Right cardiac atrium (tissue), 5 donors: ENCODE results near the gene TCFL5. TPM values are rescaled to one million over a fixed set of nuclear protein-coding genes. Genes with fewer than 3 reads are reported as not detected.
A peak's percentile ranks its signal among the peaks of the same experiment; 100 is the strongest.
"Not testable (repeated sequence)": the region's sequence is repeated elsewhere in the genome, so short reads cannot be mapped to it uniquely, and the experiment has no call there.

Experiments used
- ATAC-seq, 2 donors: fragments of 200-7000 bp; cut with Tn5 transposase; one replicate each; pipeline versions ENCODE4 v1.8.0 to v1.9.1; 2020; ENCODE audit warnings: moderate library complexity in 2 of 2, mild to moderate bottlenecking in 1 of 2
- DNase-seq, 3 donors: peaks; one replicate each; pipeline ENCODE4 v3.0.0-alpha.2; 2020
- H3K27ac ChIP-seq: one replicate; pipeline ENCODE4 v1.5.1; 2013; ENCODE audit warnings: mild to moderate bottlenecking, low read length, control low read depth, moderate library complexity
- H3K27me3 ChIP-seq: one replicate; pipeline ENCODE4 v1.6.1; 2013; ENCODE audit not compliant: control insufficient read depth, insufficient read depth
- H3K4me1 ChIP-seq: one replicate; pipeline ENCODE4 v1.6.1; 2013; ENCODE audit warnings: low read length; ENCODE audit not compliant: control insufficient read depth, insufficient read depth
- H3K4me3 ChIP-seq: one replicate; pipeline ENCODE4 v1.5.1; 2013; ENCODE audit warnings: low read length, control low read depth
- H3K9me3 ChIP-seq: one replicate; pipeline ENCODE4 v1.6.1; 2013; ENCODE audit warnings: low read length; ENCODE audit not compliant: control insufficient read depth
- WGBS: extraction: QIAGEN DNeasy Blood & Tissue Kit; methylation state at CpG from one replicate; pipeline ENCODE4 v1.1.7; 2013; 5-methylcytosine and 5-hydroxymethylcytosine counted together
- intact Hi-C, 4 donors: fragments of 100-400 bp; cut with DNase I; formaldehyde crosslinking; loops; one replicate each; pipeline versions ENCODE4 v1.11.0 to v1.14.0; 2022 to 2023
- polyA plus RNA-seq: library from polyadenylated mRNA; stranded (reverse); fragments of 200-250 nt; gene quantifications from one replicate; pipeline ENCODE4 v1.2.3, GENCODE V29; 2013
- total RNA-seq, 4 donors: library from RNA; stranded (reverse); fragmentation: NEBNext Ultra II Directional; extraction: Animal tissue kit (Norgen Biotek cat#: 25700); gene quantifications; one replicate each; pipeline ENCODE4 v1.2.1, GENCODE V29; 2021
- donor health status: healthy with polysubstance abuse.
- donor health status: DM: no; HTN: yes; CAD: no.
- donor health status: DM: no; HTN: no; CAD: no.
- donor health status: DM: no; HTN: yes; CAD: no; lungs with severe emphysema.
- donor health status: DM: yes; HTN: yes; CAD: no.

Gene TCFL5
- total and polyA plus RNA-seq, 5 donors, result 5.2 to 9.9 (median 7.9) TPM

- no peaks in the 10 kb centered on the region for H3K9me3 ChIP-seq
- ATAC-seq (no peak), DNase-seq (no peak)
- H3K4me3 ChIP-seq, result no peak overlapping the region
- no peaks in the 10 kb centered on the region for H3K4me1 ChIP-seq
- 96% methylated on average over 12 of the region's 12 CpGs for WGBS
- H3K27ac ChIP-seq, result no peak overlapping the region
- intact Hi-C loops, result no loop called here
- H3K27me3 ChIP-seq, result no peaks in the 10 kb centered on the region
Observed at GRCh38 chr20:62852841-62853240, 8.8 kb downstream of the TCFL5 start.

- no peak for ATAC-seq
- intact Hi-C loops, result no loop called here
- Histone ChIP-seq H3K27me3 (no peaks in the 10 kb centered on the region), H3K27ac (no peak overlapping the region), H3K9me3 (no peaks in the 10 kb centered on the region), H3K4me3 (no peak overlapping the region), H3K4me1 (no peaks in the 10 kb centered on the region)
- WGBS, result 94% methylated on average over 8 of the region's 8 CpGs
- no peak for DNase-seq
Observed at GRCh38 chr20:62852196-62852595, 9.4 kb downstream of the TCFL5 start.

- intact Hi-C loops, result no loop called here
- no peaks in the 10 kb centered on the region for H3K9me3 ChIP-seq
- H3K4me3 ChIP-seq, result no peak overlapping the region
- H3K27ac ChIP-seq, result no peak overlapping the region
- ATAC-seq (peak in 1 of 2 donors; percentile 22), DNase-seq (peak in 1 of 3 donors; percentile 42)
- H3K27me3 ChIP-seq, result no peaks in the 10 kb centered on the region
- WGBS, result 86% methylated on average over 22 of the region's 22 CpGs
- no peaks in the 10 kb centered on the region for H3K4me1 ChIP-seq
Observed at GRCh38 chr20:62850333-62850974, 11.2 kb downstream of the TCFL5 start.

GRCh38 chr20:62849431-62849830, 12.2 kb downstream of the TCFL5 start:
- Histone ChIP-seq H3K27ac (no peak overlapping the region), H3K27me3 (no peaks in the 10 kb centered on the region), H3K4me1 (no peaks in the 10 kb centered on the region), H3K9me3 (no peaks in the 10 kb centered on the region), H3K4me3 (no peak overlapping the region)
- DNase-seq, result no peak
- intact Hi-C loops, result no loop called here
- ATAC-seq, result no peak

GRCh38 chr20:62848917-62849316, 12.7 kb downstream of the TCFL5 start:
- intact Hi-C loops, ATAC-seq, H3K9me3 ChIP-seq, H3K4me1 ChIP-seq, H3K27me3 ChIP-seq, H3K27ac ChIP-seq, DNase-seq, H3K4me3 ChIP-seq: not testable (repeated sequence)
- WGBS, result 93% methylated on average over 7 of the region's 7 CpGs

GRCh38 chr20:62846166-62846890, 15.3 kb downstream of the TCFL5 start:
- WGBS, result 80% methylated on average over 19 of the region's 19 CpGs
- DNase-seq (peak in 2 of 3 donors; percentile 74 to 80), ATAC-seq (peak in 1 of 2 donors; percentile 31)
- intact Hi-C loops, result no loop called here
- Histone ChIP-seq H3K4me1 (no peaks in the 10 kb centered on the region), H3K4me3 (no peak overlapping the region), H3K27me3 (no peaks in the 10 kb centered on the region), H3K27ac (no peak overlapping the region), H3K9me3 (no peaks in the 10 kb centered on the region)

GRCh38 chr20:62845416-62846160, 16.0 kb downstream of the TCFL5 start:
- DNase-seq (no peak), ATAC-seq (no peak)
- H3K9me3 ChIP-seq, result no peaks in the 10 kb centered on the region
- H3K4me1 ChIP-seq, result no peaks in the 10 kb centered on the region
- no peak overlapping the region for H3K4me3 ChIP-seq
- WGBS, result 87% methylated on average over 16 of the region's 16 CpGs
- intact Hi-C loops, result no loop called here
- no peaks in the 10 kb centered on the region for H3K27me3 ChIP-seq
- H3K27ac ChIP-seq, result no peak overlapping the region

GRCh38 chr20:62844182-62844581, 17.4 kb downstream of the TCFL5 start:
- no peak for DNase-seq
- no peaks in the 10 kb centered on the region for H3K9me3 ChIP-seq
- no peaks in the 10 kb centered on the region for H3K4me1 ChIP-seq
- H3K27ac ChIP-seq, result no peak overlapping the region
- intact Hi-C loops, result no loop called here
- no peak overlapping the region for H3K4me3 ChIP-seq
- WGBS, result 96% methylated on average over 7 of the region's 7 CpGs
- ATAC-seq, result no peak
- no peaks in the 10 kb centered on the region for H3K27me3 ChIP-seq

GRCh38 chr20:62843656-62844055, 18.0 kb downstream of the TCFL5 start:
- ATAC-seq, result no peak
- no peak overlapping the region for H3K4me3 ChIP-seq
- no peaks in the 10 kb centered on the region for H3K4me1 ChIP-seq
- H3K9me3 ChIP-seq, result no peaks in the 10 kb centered on the region
- intact Hi-C loops, result no loop called here
- 97% methylated on average over 10 of the region's 10 CpGs for WGBS
- no peak overlapping the region for H3K27ac ChIP-seq
- no peaks in the 10 kb centered on the region for H3K27me3 ChIP-seq
- no peak for DNase-seq

GRCh38 chr20:62841705-62842212, 19.9 kb downstream of the TCFL5 start:
- Histone ChIP-seq H3K27ac (no peak overlapping the region), H3K9me3 (no peaks in the 10 kb centered on the region), H3K4me1 (no peaks in the 10 kb centered on the region), H3K4me3 (no peak overlapping the region), H3K27me3 (no peaks in the 10 kb centered on the region)
- ATAC-seq (no peak), DNase-seq (no peak)
- intact Hi-C loops, result no loop called here
- WGBS, result 89% methylated on average over 16 of the region's 16 CpGs
